Loucy (cell line): ENCODE results near the gene CUBN.

Source experiments
- H2AFZ ChIP-seq: fragments of 200-600 bp; sonication (generic); 2 replicates; pipeline ENCODE4 v1.6.0; 2016; ENCODE audit warnings: antibody characterized with exemption, mild to moderate bottlenecking, low read length, moderate library complexity
- H3F3A ChIP-seq: fragments of 200-600 bp; 2 replicates; pipeline ENCODE4 v1.6.0; 2016; ENCODE audit warnings: antibody characterized with exemption, low read depth, mild to moderate bottlenecking
- H3K27me3 ChIP-seq: fragments of 200-600 bp; sonication (generic); 2 replicates; pipeline ENCODE4 v1.6.1; 2014; ENCODE audit warnings: low read length, mild to moderate bottlenecking; ENCODE audit not compliant: insufficient read depth, poor library complexity, severe bottlenecking
- H3K36me3 ChIP-seq: fragments of 200-600 bp; sonication (generic); 2 replicates; pipeline ENCODE4 v1.6.1; 2016; ENCODE audit warnings: low read length; ENCODE audit not compliant: insufficient read depth
- H3K4me1 ChIP-seq: fragments of 200-600 bp; sonication (generic); 2 replicates; pipeline ENCODE4 v1.5.1; 2014; ENCODE audit warnings: low read length, mild to moderate bottlenecking; ENCODE audit not compliant: insufficient read depth, poor library complexity, severe bottlenecking
- H3K4me2 ChIP-seq: fragments of 200-600 bp; sonication (generic); 2 replicates; pipeline ENCODE4 v1.6.0; 2014; ENCODE audit warnings: antibody characterized with exemption, low read length, low read depth, mild to moderate bottlenecking; ENCODE audit not compliant: poor library complexity, severe bottlenecking
- H3K4me3 ChIP-seq: fragments of 200-600 bp; sonication (generic); 2 replicates; pipeline ENCODE4 v1.5.1; 2014; ENCODE audit warnings: low read length, mild to moderate bottlenecking, mixed read lengths; ENCODE audit not compliant: poor library complexity, severe bottlenecking
- H3K79me2 ChIP-seq: fragments of 200-600 bp; sonication (generic); 2 replicates; pipeline ENCODE4 v1.6.1; 2014; ENCODE audit warnings: low read length; ENCODE audit not compliant: insufficient read depth
- H3K9ac ChIP-seq: fragments of 200-600 bp; sonication (generic); 2 replicates; pipeline ENCODE4 v1.6.0; 2014; ENCODE audit warnings: mild to moderate bottlenecking, low read depth, low read length, moderate library complexity; ENCODE audit not compliant: poor library complexity, severe bottlenecking
- H3K9me2 ChIP-seq: fragments of 200-600 bp; sonication (generic); replicated peaks from 2 replicates; pipeline ENCODE4 v1.6.1; 2016; ENCODE audit warnings: low read depth, low read length, mixed read lengths
- H3K9me3 ChIP-seq: fragments of 200-600 bp; sonication (generic); 2 replicates; pipeline ENCODE4 v1.6.1; 2014; ENCODE audit warnings: mild to moderate bottlenecking, antibody characterized with exemption, low read length, low read depth; ENCODE audit not compliant: insufficient read depth
- H4K20me1 ChIP-seq: fragments of 200-600 bp; sonication (generic); 2 replicates; pipeline ENCODE4 v1.6.0; 2014; ENCODE audit warnings: antibody characterized with exemption, low read length, mild to moderate bottlenecking; ENCODE audit not compliant: insufficient read depth, poor library complexity, severe bottlenecking
- EZH2phosphoT487 ChIP-seq: fragments of 200-600 bp; IDR thresholded peaks from 2 replicates; pipeline ENCODE4 v1.6.1; 2018; ENCODE audit warnings: antibody characterized with exemption, mild to moderate bottlenecking, moderate library complexity, borderline replicate concordance
- TF ChIP-seq, protein P1 (sequence below): fragments of 200-600 bp; sonication (generic); conservative IDR thresholded peaks from 2 replicates; pipeline ENCODE4 v1.5.1; 2014; ENCODE audit warnings: mild to moderate bottlenecking, antibody characterized with exemption, low read length

Gene CUBN

DNA sequence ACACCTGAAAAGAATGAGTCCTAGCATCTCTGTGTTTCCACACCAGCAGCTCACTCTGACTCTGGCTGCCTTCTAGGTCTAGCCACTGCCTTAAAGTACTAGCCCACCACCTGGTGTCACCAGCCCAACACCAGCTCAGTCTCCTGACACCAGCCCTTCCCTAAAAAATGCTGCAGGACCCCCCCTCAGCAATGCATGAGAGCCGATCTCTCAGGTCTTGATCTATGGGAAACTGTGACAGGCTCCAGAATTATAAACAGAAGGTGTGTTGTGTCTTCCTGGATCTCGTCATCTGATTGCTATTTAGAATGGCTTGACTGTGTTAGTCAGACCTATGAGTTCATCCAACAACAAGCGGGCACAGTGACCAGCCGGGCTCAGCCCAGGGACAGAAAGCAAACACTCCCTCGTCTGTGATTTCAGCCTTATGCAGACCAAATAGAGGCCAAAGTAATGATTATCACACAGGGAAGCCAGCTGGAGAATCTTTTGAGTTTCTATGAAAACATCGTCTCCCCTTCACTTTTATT is 66.6 kb downstream of the CUBN start:
- Histone ChIP-seq H3K4me3 (no peak overlapping the region), H3K79me2 (no peaks in the 10 kb centered on the region), H3K4me2 (no peak overlapping the region), H4K20me1 (no peaks in the 10 kb centered on the region), H3K36me3 (no peaks in the 10 kb centered on the region), H3K27me3 (no peaks in the 10 kb centered on the region), H3K4me1 (peaks cover 27% of the 10 kb centered on the region), H3F3A (no peaks in the 10 kb centered on the region), H3K9ac (no peak overlapping the region), H3K9me3 (no peaks in the 10 kb centered on the region), H3K9me2 (no peaks in the 10 kb centered on the region), H2AFZ (no peak overlapping the region)
- TF ChIP-seq, protein P1, sequence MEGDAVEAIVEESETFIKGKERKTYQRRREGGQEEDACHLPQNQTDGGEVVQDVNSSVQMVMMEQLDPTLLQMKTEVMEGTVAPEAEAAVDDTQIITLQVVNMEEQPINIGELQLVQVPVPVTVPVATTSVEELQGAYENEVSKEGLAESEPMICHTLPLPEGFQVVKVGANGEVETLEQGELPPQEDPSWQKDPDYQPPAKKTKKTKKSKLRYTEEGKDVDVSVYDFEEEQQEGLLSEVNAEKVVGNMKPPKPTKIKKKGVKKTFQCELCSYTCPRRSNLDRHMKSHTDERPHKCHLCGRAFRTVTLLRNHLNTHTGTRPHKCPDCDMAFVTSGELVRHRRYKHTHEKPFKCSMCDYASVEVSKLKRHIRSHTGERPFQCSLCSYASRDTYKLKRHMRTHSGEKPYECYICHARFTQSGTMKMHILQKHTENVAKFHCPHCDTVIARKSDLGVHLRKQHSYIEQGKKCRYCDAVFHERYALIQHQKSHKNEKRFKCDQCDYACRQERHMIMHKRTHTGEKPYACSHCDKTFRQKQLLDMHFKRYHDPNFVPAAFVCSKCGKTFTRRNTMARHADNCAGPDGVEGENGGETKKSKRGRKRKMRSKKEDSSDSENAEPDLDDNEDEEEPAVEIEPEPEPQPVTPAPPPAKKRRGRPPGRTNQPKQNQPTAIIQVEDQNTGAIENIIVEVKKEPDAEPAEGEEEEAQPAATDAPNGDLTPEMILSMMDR: no peak
- no peak for TF ChIP-seq EZH2phosphoT487

DNA sequence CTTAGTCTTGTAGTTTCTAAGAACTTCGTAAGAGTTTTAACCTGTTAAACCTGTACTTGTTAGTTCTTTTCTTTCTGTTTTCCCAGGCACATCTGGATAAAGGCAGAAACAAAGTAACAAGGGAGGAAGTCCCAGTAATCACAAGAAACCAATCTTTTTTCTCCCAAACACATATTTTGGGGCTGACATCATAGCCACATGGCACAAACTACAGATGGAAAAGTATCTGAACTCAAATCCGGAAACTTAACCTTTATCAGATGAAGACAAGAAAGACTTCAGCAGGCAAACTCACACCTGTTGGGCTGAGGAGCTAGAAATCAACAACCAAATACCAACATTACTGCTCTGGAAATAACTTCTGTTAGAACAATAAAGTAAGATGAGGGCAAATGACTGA is 67.1 kb downstream of the CUBN start:
- TF ChIP-seq EZH2phosphoT487: no peak
- TF ChIP-seq, protein P1: no peak

DNA sequence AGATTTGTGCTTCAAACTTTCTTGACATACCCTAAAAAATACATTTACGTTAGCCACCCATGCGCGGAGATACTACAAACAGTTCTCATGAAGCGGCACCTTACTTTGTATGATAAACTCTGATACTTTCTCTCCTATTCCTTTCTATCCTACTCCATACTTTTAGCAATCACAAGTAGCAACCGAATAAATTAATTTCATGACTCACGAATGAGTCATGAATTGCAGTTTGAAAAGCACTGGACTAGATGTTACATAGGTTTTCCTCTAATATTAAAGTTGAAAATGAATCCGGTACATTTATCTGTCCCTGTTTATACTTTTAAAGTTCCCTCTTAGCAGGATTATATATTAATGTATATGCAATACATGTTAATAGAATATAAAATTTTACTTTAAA is 67.6 kb downstream of the CUBN start:
- Histone ChIP-seq H3K4me2 (no peak overlapping the region), H3F3A (no peaks in the 10 kb centered on the region)
- no peak for TF ChIP-seq EZH2phosphoT487
- TF ChIP-seq, protein P1: no peak

More for the DNA sequence above, 67.1 kb downstream of the CUBN start:
- Histone ChIP-seq H3K9me3 (no peaks in the 10 kb centered on the region), H3K27me3 (no peaks in the 10 kb centered on the region), H3K4me3 (no peak overlapping the region), H2AFZ (no peak overlapping the region), H3K9me2 (no peaks in the 10 kb centered on the region), H3K9ac (no peak overlapping the region), H3F3A (no peaks in the 10 kb centered on the region), H3K36me3 (no peaks in the 10 kb centered on the region), H4K20me1 (no peaks in the 10 kb centered on the region), H3K4me2 (no peak overlapping the region), H3K79me2 (no peaks in the 10 kb centered on the region), H3K4me1 (peaks cover 26% of the 10 kb centered on the region)

More for the DNA sequence above, 67.6 kb downstream of the CUBN start:
- H3K27me3 ChIP-seq: no peaks in the 10 kb centered on the region
- H3K9me3 ChIP-seq: no peaks in the 10 kb centered on the region
- no peak overlapping the region for H3K9ac ChIP-seq
- H3K36me3 ChIP-seq: no peaks in the 10 kb centered on the region
- H3K9me2 ChIP-seq: no peaks in the 10 kb centered on the region
- H2AFZ ChIP-seq: no peak overlapping the region
- H3K4me1 ChIP-seq: peaks cover 21% of the 10 kb centered on the region
- no peaks in the 10 kb centered on the region for H3K79me2 ChIP-seq
- no peak overlapping the region for H3K4me3 ChIP-seq
- H4K20me1 ChIP-seq: no peaks in the 10 kb centered on the region
